Erythroblast (primary cell): Measurements from ENCODE around the gene WIPF1.

ENCODE experiments used
- DNase-seq, 2 experiments: peaks; one replicate each; lab custom pipeline; 2025; lab: John Stamatoyannopoulos, UW
- GATA1 ChIP-seq: IDR thresholded peaks from 2 replicates; pipeline ENCODE4 v1.6.1; 2011; ENCODE audit warnings: low read depth, mild to moderate bottlenecking, control low read depth, low read length, moderate library complexity
- POLR2A ChIP-seq: IDR thresholded peaks from 2 replicates; pipeline ENCODE4 v1.6.1; 2011; ENCODE audit warnings: mild to moderate bottlenecking, low read length

Gene WIPF1

DNA sequence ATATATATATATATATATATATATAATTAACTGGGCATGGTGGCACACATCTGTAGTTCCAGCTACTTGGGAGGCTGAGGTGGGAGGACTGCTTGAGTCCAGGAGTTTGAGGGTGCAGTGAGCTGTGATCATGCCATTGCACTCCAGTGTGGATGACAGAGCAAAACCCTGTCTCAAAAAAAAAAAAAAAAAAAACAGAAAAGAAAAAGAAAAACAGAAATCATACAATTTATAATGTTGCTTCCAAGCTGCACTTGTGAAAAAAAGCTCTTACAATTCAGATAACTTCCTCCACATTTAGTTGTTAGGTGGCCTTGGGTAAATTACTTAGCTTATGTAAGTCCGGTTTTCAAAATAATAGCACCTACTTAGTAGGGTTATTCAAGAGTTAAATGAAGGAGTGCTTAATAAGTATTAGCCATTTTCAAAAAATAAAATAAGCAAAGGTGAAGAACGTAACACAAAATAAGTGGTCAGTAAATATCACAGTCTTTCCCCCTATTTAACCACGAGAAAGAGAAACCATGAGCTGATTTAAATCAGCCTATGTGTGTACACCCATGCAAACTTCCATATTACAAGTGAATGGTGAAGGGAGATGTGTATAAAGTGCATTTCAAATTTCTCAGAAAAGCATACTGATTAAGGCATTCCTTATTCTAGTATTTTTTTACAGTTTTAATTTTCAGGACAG is 2.3 kb downstream of the WIPF1 start:
- no peak for TF ChIP-seq POLR2A
- TF ChIP-seq GATA1, result no peak
- peak; percentile 9 to 29 for DNase-seq

DNA sequence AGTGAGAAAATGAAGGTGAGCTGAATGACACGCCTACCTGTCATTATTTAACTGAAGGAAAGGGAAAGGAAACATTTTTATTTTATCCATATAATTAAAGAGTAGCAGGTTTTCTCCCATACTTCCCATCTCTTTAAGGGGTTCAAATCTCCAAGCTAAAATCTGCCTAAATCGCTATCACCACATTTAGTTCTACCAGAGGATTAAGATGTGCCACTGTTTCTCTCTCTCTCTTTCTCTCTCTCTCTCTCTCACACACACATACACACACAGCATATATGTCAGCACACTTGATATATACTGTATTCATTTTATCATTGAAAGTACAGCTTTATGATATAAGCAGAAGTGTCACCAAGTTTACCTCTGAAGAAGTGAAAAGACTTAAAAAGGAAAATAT is 3.1 kb downstream of the WIPF1 start:
- TF ChIP-seq GATA1 (no peak), POLR2A (no peak)
- no peak for DNase-seq

DNA sequence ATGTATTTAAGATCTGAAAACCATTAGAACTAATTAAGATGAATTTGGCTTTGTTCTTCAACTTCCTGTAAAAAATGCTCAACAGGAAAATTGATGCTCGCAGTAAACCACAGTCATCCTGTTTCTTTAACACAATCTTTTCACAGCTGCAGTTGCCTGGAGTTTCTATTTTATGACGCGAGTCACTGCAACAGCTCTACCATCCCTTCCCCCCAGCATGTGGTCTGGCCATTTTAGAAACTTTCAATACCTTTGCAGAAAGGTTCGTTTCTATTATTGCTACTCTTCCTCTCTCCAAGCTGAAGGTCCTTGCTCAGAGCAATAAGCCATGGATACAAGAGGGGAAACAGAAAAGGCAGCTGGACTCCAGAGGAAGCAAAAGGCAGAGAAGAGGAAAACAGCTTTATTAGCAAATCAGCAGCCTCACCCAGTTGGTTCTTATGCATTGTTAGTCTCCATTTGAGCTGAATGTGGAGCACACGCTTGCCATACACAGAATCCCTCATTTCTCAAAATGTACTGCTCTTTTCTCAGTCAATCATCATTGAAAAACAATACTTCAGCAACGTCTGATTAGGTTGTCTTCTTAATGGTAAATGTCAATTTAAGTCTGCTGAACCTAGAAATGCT is 3.9 kb downstream of the WIPF1 start:
- TF ChIP-seq POLR2A (peak; percentile 32), GATA1 (no peak)
- peak; percentile 53 to 55 for DNase-seq

DNA sequence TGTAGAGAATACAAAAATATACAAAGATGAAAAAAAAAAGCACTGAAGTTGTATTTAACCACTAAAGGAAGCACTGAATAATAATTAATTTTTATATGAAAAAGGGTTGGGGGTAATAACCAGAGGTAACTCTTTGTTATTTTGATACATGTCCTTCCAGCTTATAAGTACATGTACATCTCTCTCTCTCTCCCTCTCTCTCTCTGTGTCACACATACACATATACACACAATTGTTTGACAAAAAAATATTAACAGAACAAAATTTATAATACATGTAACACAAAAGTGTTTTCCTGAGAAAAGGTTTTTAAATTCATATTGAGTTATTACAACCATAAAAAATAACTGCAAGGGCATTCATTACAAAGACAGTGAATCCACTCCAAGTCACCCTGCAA is 4.6 kb downstream of the WIPF1 start:
- TF ChIP-seq POLR2A, result no peak
- no peak for TF ChIP-seq GATA1
- no peak for DNase-seq

DNA sequence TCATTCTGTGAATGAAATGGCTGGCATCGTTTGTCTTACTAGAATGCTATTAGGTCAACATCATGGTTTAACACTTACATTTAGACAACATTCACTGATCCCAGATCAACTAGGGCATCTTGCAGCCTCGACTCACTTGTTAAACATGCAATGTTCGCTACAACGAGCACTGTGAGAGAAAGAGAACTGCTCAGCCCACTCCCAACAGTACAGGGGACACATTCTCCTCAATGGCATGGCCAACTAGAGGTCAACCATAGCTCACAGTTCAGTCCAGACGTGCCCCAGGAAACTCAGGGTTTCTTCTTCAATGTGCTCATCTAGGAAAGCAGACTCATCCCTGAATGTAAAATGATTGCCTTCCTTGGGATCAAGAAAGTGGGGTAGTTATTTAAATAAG is 5.9 kb downstream of the WIPF1 start:
- TF ChIP-seq POLR2A, result no peak
- TF ChIP-seq GATA1, result no peak

DNA sequence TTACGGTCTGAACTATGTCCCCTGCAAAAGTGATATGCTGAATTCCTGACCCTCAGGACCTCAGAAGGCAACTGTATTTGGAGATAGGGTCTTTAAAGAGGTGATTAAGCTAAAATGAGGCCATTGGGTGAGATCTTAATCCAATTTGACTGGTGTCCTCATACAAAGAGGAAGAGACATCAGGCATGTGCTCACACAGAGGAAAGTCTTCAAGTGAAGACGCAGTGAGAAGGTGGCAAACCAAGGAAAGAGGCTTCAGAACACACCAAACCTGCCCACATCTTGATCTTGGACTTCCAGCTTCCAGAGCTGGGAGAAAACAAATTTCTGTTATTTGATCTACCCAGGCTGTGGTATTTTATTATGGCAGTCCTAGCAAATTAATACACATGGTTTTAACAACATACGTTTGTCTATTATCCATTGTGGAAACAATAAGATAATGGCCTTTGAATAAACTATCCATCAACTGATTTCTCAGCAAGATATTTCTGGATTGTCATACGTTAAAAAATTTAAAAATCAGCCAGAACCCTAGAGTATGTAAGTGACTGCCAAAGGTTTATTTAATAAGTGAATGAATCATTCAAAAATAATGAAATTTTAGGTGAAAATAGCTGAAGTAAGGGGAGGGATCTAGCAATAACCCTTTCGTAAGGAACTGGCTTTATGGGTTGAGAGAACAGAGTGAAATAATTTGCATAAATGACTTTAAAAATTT is 6.5 kb downstream of the WIPF1 start:
- TF ChIP-seq POLR2A (no peak), GATA1 (no peak)

More for the DNA sequence above, 5.9 kb downstream of the WIPF1 start:
- no peak for DNase-seq

DNA sequence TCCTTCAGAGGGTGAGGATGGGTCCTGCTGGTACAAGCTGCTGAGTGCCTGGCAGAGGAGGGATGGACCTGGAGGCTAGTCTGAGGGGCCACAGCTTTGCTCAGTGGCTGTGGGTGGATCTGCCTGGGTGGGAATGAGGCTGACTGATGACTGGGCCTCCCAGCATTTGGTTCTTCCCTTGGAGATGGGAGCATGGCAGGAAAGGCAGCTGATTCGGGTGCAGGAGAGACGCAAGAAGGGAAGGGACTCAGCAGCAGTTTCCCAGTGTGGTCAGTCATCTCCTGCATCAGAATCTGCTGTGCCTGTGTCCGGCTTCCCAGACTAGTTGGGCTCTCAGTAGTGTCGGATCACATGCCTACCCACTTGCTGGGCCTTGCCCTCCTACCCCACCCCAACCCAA is 7.3 kb downstream of the WIPF1 start:
- no peak for DNase-seq
- TF ChIP-seq GATA1 (no peak), POLR2A (no peak)

More for the DNA sequence above, 6.5 kb downstream of the WIPF1 start:
- peak in 1 of 2 experiments; percentile 16 for DNase-seq

DNA sequence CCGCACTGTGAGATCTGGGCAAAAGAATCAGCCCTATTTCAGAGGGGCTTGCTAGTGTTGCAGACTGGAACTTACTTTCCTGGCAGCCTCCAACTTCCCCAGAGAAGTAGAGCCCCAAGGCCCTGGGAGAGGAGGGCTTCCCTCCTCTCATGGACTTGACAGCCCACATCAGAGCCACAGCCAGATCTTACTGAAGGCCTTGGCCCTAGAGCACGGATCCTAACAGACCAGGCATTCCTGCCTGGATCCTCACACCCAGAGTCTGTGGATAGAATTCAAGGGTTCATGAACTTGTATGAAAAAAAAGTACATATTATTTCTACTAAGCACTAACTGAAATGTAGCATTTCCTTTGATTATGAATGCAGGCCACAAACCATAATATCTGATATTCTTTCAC is 8.3 kb downstream of the WIPF1 start:
- no peak for TF ChIP-seq GATA1
- TF ChIP-seq POLR2A, result no peak
- no peak for DNase-seq

DNA sequence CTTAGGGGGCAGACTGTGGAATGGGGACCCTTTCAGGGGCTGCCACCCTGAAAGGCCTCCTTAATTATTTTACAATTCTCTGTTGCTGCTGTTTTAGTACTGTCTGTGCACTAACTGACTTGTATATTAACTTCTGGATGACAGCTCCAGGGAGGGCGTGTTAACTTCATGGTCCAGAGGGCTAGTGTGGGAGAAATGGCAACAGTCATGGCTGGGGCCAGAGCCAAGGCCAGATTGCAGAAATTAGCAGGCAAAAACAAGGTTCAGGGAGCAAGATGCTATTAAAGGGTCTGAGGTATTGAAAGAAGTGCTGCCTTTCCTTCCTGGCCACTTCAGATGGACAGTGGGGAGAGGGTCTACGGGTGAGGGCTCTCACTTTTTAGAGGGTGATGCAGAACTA is 9.1 kb downstream of the WIPF1 start:
- no peak for TF ChIP-seq POLR2A
- TF ChIP-seq GATA1, result no peak
- DNase-seq, result no peak

DNA sequence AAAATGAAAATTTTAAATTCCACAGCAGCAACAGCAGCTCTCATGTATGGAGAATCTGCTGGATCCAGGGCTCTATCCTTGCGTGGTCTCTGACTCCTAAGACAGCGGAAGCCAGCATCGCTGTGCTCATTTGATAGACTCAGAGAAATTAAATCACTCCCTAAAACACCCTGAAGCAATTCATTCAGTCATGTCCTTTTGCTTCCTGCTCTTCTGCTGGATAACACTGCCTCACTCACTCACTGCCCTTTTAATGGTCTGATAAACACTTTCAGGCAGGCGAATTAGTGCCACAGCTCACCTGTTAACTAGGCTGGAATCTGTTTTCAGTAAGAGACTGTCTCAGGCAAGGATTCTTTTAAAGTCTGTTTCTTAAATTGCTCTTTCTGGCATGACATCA is 10.0 kb downstream of the WIPF1 start:
- no peak for DNase-seq

DNA sequence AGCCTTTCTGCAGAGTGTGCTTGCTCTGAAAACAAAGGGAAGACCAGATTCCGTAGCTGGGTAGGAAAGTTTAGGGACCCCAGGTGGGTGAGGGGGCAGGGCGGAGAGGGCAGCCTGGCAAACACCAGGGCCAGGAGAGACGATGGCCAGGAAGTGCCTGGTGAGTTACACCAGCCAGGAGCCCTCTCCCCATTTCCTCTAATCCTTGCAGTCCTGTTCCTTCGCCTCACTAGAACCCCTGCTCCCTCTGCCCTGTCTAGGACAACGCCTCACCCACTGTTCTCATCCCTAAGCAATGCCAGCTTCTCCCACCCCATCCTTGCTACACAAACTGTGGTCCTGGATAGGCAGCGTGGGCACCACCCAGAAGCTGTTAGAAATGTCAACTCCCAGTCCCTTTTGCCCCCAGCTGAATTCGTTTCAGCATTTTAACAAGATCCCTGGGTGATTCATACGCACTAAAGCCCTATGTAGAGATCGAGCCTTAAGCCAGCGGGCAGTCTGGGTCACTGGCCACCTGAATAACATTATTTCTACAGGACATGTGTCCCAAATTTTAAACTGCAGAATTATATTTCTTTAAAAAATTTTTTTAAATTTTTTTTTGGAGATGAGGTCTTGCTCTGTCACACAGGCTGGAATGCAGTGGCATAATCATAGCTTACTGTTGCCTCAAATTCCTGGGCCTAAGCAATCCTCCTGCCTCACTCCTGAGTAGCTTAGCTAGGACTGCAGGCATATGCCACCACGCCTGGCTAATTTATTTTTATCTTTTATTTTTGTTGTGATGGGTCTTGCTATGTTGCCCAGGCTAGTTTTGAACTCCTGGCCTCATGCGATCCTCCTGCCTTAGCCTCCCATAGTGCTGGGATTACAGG is 10.9 kb downstream of the WIPF1 start:
- no peak for DNase-seq
- TF ChIP-seq POLR2A (no peak), GATA1 (no peak)

More for the DNA sequence above, 10.0 kb downstream of the WIPF1 start:
- TF ChIP-seq GATA1 (no peak), POLR2A (no peak)

DNA sequence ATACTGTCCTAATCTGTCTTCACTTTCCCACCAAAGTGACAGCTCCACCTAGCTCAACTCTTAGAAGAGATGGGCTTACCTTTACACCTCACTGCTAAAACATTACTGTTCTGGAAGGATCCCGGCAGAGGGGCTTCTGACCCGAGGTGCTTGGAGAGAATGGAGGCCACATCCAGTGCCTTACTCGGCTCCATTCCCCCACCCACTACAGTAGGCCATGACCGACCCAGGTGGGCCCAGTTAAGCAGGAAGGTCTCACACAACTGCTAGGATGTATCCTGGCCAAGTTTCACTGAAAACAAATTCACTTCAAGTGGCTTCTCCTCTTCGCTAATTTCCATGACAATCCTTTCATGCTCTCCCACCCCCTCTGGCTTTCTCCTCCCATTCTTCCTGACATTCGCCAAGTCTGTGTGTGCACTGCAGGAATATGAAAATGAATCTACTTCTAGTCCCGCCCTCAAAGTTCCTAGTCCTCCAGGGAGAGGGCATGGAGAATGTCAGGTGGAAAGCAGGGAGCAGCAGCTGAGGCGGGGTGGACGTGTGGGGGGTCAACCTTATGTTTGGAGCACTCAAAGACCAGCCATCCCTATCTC is 11.8 kb downstream of the WIPF1 start:
- TF ChIP-seq POLR2A (no peak), GATA1 (no peak)
- DNase-seq, result no peak

DNA sequence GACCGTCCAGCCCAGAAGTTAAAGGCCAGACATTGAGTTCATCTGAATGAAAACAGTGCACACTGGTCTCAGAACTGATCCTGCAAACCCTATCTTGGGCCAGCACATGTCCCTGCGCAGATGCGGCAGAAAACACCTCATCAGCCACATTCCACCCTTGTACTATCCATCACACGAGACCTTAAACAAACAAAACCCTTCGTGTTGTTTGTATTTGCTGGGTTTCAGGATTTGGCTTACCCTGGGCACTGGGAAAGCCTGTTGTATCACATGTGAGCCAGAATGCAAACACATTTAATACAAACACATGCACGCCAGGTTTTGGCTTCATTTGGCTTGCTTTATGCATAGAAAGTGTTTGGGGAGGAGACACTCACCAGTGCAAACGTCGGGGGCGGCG is 12.5 kb downstream of the WIPF1 start:
- no peak for TF ChIP-seq GATA1
- TF ChIP-seq POLR2A, result no peak
- DNase-seq, result peak in 1 of 2 experiments; percentile 7

DNA sequence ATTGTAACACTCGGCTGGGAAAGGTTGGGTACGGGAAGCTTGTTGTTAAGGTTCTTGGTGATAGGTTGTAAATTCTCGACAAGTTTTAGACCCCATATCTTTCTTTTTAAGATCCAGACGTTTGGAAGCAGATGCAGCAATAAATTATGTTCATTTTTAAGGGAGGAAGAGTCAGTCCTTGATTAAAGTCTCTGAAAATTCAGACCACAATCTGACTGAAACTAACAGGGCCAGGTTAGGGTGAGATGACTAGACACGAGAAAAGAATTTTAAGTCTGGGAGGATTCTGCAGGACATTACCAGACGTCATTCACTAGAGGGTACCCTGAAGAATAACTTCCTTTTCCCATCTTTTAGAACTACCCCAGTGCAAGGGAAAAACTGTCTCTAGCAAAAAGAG is 16.1 kb downstream of the WIPF1 start:
- TF ChIP-seq POLR2A (no peak), GATA1 (no peak)
- DNase-seq, result no peak
